Cardiac muscle cell (in vitro differentiated cells and primary cell): Measurements from ENCODE around the gene ATXN10. TPM values are rescaled to one million over a fixed set of nuclear protein-coding genes. Genes with fewer than 3 reads are reported as not detected.
A peak's percentile ranks its signal among the peaks of the same experiment; 100 is the strongest.
"Not testable (repeated sequence)": the region's sequence is repeated elsewhere in the genome, so short reads cannot be mapped to it uniquely, and the experiment has no call there.

ENCODE experiments used
- DNase-seq, 2 donors: peaks; one replicate each; pipeline versions ENCODE4 v3.0.0 to v3.0.0-alpha.2; 2010 to 2017; ENCODE audit warnings: low read depth in 1 of 2, low spot score in 1 of 2
- H3K27ac ChIP-seq: fragments of 200-600 bp; sonication (generic); 2 replicates; pipeline ENCODE4 v1.5.1; 2016
- H3K27me3 ChIP-seq: fragments of 200-600 bp; sonication (generic); 2 replicates; pipeline ENCODE4 v1.6.0; 2016; ENCODE audit warnings: control low read depth
- H3K36me3 ChIP-seq: fragments of 200-600 bp; sonication (generic); 2 replicates; pipeline ENCODE4 v1.5.1; 2016; ENCODE audit warnings: control low read depth
- H3K4me1 ChIP-seq: fragments of 200-600 bp; sonication (generic); 2 replicates; pipeline ENCODE4 v1.8.1; 2017; ENCODE audit warnings: low read depth, mild to moderate bottlenecking, mixed run types
- H3K4me3 ChIP-seq: fragments of 200-600 bp; sonication (generic); 2 replicates; pipeline ENCODE4 v1.5.1; 2016; ENCODE audit warnings: mild to moderate bottlenecking
- H3K9me3 ChIP-seq: fragments of 200-600 bp; sonication (generic); 2 replicates; pipeline ENCODE4 v1.5.1; 2017; ENCODE audit warnings: low read depth, mild to moderate bottlenecking, control low read depth
- CTCF ChIP-seq: IDR thresholded peaks from 2 replicates; pipeline ENCODE4 v1.5.1; 2012; ENCODE audit warnings: low read depth, mild to moderate bottlenecking, low read length
- polyA plus RNA-seq: library from polyadenylated mRNA; unstranded; fragments of >200 nt; fragmentation: Nextera tagmentation; extraction: Ambion mirVana; gene quantifications from 2 replicates; pipeline ENCODE4 v1.2.1, GENCODE V29; 2016
- total RNA-seq: library from RNA; depleted of rRNA; stranded (reverse); fragments of >200 nt; gene quantifications from 2 replicates; pipeline ENCODE4 v1.2.3, GENCODE V29; 2016

Gene ATXN10
- total and polyA plus RNA-seq, 2 experiments from 2014 or later = 67.3 to 279 TPM

GRCh38 chr22:45709060-45709739, 37.6 kb downstream of the ATXN10 start:
- Histone ChIP-seq H3K4me3 (no peak overlapping the region), H3K4me1 (peaks cover 3% of the 10 kb centered on the region), H3K27me3 (no peaks in the 10 kb centered on the region), H3K27ac (no peak overlapping the region), H3K36me3 (no peaks in the 10 kb centered on the region), H3K9me3 (no peaks in the 10 kb centered on the region)
- no peak for TF ChIP-seq CTCF
- peak in 1 of 2 donors; percentile 47 for DNase-seq

GRCh38 chr22:45709866-45710265, 38.2 kb downstream of the ATXN10 start:
- Histone ChIP-seq H3K4me1 (no peaks in the 10 kb centered on the region), H3K36me3 (no peaks in the 10 kb centered on the region), H3K4me3 (no peak overlapping the region), H3K9me3 (no peaks in the 10 kb centered on the region), H3K27ac (no peak overlapping the region), H3K27me3 (no peaks in the 10 kb centered on the region)
- TF ChIP-seq CTCF = no peak
- DNase-seq = peak in 1 of 2 donors; percentile 6

GRCh38 chr22:45710469-45710868, 38.8 kb downstream of the ATXN10 start:
- Histone ChIP-seq H3K36me3 (no peaks in the 10 kb centered on the region), H3K4me1 (no peaks in the 10 kb centered on the region), H3K4me3 (no peak overlapping the region), H3K27ac (no peak overlapping the region), H3K9me3 (no peaks in the 10 kb centered on the region), H3K27me3 (no peaks in the 10 kb centered on the region)
- DNase-seq = peak in 1 of 2 donors; percentile 9
- TF ChIP-seq CTCF = no peak

- peaks cover 13% of the 10 kb centered on the region for H3K36me3 ChIP-seq
- H3K4me3 ChIP-seq, H3K9me3 ChIP-seq, H3K27me3 ChIP-seq, H3K4me1 ChIP-seq, H3K27ac ChIP-seq, DNase-seq: not testable (repeated sequence)
Measured at GRCh38 chr22:45714390-45714789, 42.8 kb downstream of the ATXN10 start.

GRCh38 chr22:45717789-45718188, 46.2 kb downstream of the ATXN10 start:
- Histone ChIP-seq H3K9me3 (no peaks in the 10 kb centered on the region), H3K4me3 (no peak overlapping the region), H3K27ac (no peak overlapping the region), H3K4me1 (no peaks in the 10 kb centered on the region), H3K27me3 (no peaks in the 10 kb centered on the region), H3K36me3 (peaks cover 21% of the 10 kb centered on the region)
- peak in 1 of 2 donors; percentile 41 for DNase-seq
- TF ChIP-seq CTCF = no peak

- Histone ChIP-seq H3K36me3 (peaks cover 21% of the 10 kb centered on the region), H3K27ac (no peak overlapping the region), H3K4me3 (no peak overlapping the region), H3K4me1 (no peaks in the 10 kb centered on the region), H3K27me3 (no peaks in the 10 kb centered on the region), H3K9me3 (no peaks in the 10 kb centered on the region)
- DNase-seq = no peak
- TF ChIP-seq CTCF = no peak
Measured at GRCh38 chr22:45718391-45718790, 46.8 kb downstream of the ATXN10 start.
